ENCODE results near the gene SWT1.

GRCh38 chr1:185166106-185166505, 9.1 kb downstream of the SWT1 start:
- TF ChIP-seq, protein P1, sequence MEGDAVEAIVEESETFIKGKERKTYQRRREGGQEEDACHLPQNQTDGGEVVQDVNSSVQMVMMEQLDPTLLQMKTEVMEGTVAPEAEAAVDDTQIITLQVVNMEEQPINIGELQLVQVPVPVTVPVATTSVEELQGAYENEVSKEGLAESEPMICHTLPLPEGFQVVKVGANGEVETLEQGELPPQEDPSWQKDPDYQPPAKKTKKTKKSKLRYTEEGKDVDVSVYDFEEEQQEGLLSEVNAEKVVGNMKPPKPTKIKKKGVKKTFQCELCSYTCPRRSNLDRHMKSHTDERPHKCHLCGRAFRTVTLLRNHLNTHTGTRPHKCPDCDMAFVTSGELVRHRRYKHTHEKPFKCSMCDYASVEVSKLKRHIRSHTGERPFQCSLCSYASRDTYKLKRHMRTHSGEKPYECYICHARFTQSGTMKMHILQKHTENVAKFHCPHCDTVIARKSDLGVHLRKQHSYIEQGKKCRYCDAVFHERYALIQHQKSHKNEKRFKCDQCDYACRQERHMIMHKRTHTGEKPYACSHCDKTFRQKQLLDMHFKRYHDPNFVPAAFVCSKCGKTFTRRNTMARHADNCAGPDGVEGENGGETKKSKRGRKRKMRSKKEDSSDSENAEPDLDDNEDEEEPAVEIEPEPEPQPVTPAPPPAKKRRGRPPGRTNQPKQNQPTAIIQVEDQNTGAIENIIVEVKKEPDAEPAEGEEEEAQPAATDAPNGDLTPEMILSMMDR (IDR thresholded peaks at IDR 0.05), result no peak
- TF ChIP-seq POLR2A (IDR thresholded peaks at IDR 0.05), result no peak
